AG20443 (cell line): ENCODE results near the gene POLR3GL.

Experiments
- DNase-seq: peaks from one replicate; pipeline ENCODE4 v3.0.0; 2012; ENCODE audit warnings: low spot score, mixed read lengths

Gene POLR3GL

GRCh38 chr1:145949219-145949618 is 15.3 kb upstream of the POLR3GL start:
- no peak for DNase-seq

- no peak for DNase-seq
Measured at GRCh38 chr1:145951526-145951925, 13.0 kb upstream of the POLR3GL start.

DNA sequence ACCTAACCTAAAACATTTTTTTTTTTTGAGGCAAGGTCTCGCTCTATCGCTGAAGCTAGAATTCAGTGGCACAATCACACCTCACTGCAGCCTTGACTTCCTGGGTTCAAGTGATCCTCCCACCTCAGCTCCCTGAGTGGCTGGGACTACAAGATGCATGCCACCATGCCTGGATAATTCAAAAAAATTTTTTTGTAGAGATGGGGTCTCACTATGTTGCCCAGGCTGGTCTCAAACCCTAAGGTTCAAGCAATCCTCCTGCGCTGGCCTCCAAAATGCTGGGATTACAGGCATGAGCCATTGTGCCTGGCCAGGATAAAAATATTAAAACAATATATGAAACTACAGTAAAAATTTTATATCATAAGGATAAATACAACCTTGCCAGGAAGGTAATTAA is 11.6 kb upstream of the POLR3GL start:
- no peak for DNase-seq

GRCh38 chr1:145953861-145954260 is 10.6 kb upstream of the POLR3GL start:
- no peak for DNase-seq

- DNase-seq: peak; percentile 34
Measured at GRCh38 chr1:145955436-145955835, 9.1 kb upstream of the POLR3GL start.

GRCh38 chr1:145956361-145956760 is 8.1 kb upstream of the POLR3GL start:
- DNase-seq: no peak

DNA sequence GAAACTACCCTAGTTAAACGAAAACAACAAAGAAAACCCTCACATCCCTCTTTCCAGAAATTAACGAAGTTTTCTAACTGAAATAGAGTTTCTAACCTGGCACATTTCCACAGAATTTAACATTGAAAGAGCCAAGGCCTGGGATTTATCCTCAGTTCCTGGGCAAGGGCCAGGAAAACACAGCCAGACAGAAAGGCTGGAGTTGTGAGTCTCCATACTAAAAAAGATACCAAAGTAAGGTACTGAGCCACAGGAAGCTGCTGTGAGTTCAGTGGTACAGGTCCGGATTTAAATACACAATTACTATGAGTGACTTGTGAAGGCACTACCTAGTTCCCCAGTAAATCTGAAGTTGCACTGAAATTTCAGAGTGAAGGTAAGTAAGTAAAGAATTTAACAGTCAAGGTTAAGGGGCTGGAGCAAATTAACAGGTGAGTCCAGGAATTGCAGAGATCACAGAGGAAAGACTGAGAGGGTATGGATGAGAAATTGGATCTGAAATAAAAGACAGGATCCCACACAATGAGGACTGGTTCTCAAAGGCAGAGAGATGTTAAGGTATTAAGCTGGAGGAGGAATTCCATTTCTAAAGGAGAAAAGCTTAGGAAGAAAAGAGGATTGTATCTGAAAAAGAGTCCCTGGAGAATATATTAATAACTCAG is 7.6 kb upstream of the POLR3GL start:
- DNase-seq: no peak

GRCh38 chr1:145957443-145958319 is 6.8 kb upstream of the POLR3GL start, which contains the start of gene LIX1L:
LIX1L (minus strand) TSS chr1:145958017; CDS start chr1:145957927, 90 bp downstream.
- peak; percentile 95 for DNase-seq

DNA sequence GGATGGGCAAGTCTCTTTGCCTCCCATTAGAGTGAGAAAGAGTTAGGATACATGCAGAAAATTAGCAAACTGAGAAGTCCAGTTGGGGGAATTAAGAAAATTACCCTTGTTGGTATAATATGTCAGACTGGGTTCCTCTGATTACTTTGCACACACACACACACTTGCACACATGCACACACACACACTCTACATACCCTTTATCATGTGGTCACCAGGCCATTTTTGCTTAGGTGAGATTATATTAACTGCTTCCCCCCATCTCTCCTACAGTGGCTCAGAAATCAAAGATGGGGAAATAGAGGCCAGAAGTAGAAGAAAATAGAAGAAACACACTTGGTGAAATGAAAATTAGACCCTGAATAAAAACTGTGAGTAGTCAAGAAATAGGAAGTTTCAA is 5.8 kb upstream of the POLR3GL start:
- no peak for DNase-seq

DNA sequence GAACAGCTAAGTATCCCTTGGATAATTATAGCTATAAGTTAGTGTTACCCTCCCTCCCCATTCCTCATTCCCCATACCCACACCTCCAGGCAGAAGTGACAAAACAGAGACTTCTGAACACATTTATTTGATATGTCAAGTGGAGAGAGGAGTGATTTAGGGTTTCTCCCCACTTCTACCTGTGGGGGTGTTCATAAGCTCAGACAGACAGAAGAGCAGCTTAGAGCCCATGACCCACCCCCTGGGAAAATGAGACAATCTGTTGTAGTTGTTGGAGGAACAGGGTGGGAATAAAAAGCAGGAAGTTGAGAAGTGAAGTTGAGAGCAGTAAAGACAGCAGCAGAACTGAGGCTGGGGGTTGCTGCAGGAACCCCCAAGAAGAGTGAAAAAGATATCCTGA is 5.2 kb upstream of the POLR3GL start:
- DNase-seq: no peak

DNA sequence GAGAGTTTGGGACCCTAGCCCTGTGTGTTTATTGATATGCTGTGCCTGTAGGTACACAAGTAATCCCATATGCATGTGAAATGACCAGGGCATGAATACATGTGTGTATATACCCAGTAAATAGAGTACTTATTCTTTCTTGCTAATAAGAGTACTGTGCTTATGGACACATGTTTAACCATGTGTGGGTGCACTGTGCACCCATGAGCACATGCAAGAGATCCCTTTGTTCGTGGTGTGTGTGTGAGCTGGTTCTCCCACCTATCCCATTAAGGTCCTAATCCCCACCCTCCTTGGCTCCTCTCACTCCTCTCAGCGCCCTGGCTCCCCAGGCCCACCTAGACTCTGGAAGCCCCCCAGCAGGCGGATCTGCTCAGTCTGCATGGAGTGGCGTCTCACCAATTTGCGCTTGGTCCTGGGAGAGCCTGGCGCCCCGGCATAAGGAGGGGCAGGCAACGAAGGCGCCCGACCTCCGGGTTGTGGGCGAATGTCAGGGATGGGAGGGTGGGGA is 4.5 kb upstream of the POLR3GL start:
- no peak for DNase-seq

DNA sequence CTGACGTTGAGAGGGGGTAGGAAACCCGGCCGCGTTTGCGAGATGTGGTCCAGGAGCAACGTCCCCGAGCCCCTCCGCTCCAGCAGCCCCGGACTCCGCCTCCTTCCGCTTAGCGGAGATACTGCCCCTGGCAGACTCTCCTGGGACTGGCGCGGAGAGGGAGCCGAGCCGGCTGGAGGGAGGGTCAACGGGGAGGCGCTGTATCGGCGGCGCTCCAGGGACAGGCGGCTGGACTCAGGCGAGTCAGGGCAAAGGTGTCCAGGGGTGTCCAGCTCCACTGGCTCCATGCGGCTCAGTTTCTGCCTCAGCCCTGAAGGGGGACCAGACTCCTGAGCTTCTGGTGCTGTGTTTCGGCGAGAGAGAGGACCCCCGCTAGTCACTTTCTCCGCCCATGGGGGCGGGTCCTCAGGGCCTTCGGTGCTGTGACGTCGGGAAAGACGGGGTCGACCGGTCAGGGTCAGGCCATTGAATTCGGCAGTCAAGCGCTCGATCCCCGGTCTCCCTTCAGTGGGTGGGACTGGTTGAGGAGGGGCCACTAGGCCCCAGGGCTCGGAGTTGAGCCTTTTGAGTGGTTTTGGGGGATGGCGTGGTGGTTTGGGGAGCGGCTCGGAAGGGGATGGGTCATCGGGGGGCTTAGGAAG is 3.9 kb upstream of the POLR3GL start:
- peak; percentile 62 for DNase-seq

- DNase-seq: no peak
Measured at GRCh38 chr1:145961109-145961424, 3.4 kb upstream of the POLR3GL start.

DNA sequence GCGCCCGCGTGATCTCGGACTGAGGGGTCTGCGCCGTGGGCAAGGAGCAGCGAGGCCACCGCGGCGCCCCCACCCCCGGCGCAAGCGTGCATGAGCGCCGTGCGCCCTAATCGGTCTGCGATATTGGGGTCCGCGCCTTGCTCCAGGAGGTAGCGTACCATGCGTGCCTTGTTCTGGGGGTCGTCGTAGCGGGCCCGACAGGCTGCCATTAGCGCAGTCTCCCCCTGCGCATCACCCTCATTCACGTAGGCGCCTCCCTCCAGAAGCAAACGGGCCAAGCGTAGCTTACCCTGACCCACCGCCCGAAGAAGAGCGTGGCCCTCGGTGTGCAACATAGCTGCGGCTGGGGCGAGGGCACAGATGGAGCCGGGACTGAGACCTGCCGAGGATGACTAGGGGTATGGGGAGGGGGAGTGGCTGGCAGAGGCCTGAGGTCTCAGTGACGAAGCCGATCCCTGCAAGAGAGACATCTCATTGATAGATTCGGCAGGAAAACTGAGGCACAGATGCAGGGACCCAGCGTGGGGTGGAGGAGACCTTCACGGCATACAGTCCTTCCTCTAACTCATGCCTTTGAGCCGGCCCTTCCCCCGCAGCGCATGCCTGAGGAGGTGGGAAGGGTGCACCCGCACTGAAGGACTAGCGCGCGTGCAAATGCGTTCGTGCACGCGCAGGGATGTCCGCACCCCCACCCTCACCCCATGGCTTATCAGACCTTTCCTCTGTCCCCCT is 2.9 kb upstream of the POLR3GL start:
- DNase-seq: peak; percentile 36

- DNase-seq: peak; percentile 81
Measured at GRCh38 chr1:145962157-145963102, 2.1 kb upstream of the POLR3GL start.

GRCh38 chr1:145963265-145964019 is 1.0 kb upstream of the POLR3GL start:
- DNase-seq: no peak

DNA sequence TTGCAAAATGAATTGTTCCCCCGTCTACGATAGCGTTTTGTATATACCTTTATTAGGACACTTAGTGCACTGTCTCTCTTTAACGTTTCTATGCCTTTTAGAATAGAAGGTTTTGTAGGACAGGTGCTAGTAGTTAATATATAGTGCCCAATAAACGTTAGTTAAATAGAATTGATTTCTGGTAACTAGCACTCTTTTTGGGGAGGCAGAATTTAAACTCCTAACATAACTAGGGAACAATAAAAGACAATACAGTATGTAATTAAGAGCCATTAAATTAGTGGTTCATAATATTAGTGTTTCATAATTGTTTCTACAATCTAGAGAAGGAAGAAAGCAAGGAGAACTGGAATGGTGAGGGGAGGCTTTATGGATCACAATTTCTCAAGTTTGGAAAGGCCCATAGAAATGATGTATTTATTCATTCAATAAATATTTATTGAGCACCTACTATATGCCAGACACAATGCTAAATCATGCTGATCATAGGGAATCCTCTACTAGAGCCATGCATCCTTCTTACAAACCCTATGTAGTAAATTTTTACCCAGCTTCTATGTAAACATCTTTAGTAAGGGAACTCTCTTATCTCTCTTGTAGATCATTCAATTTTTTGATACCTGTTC is 742 bp downstream of the POLR3GL start:
- no peak for DNase-seq

DNA sequence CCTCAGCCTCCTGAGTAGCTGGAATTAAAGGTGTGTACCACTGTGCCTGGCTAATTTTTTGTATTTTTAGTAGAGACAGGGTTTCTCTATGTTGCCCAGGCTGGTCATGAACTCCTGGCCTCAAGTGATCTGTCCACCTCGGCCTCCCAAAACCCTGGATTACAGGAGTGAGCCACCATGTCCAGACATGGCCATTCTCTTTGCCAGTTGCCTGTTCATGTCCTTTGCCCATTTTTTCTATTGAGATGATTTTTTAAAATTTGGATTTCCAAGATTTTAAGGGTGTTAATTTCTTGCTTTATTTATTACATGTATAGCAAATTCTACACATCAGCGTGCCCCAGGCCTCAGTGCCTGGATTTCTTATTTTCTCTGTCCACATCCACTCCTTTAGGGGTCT is 2.8 kb downstream of the POLR3GL start:
- DNase-seq: no peak

GRCh38 chr1:145972580-145972979 is 8.1 kb downstream of the POLR3GL start:
- no peak for DNase-seq

- no peak for DNase-seq
Measured at GRCh38 chr1:145974721-145975120, 10.2 kb downstream of the POLR3GL start.
